ENCODE results near the gene TSPAN18.

TSPAN18 gene

DNA sequence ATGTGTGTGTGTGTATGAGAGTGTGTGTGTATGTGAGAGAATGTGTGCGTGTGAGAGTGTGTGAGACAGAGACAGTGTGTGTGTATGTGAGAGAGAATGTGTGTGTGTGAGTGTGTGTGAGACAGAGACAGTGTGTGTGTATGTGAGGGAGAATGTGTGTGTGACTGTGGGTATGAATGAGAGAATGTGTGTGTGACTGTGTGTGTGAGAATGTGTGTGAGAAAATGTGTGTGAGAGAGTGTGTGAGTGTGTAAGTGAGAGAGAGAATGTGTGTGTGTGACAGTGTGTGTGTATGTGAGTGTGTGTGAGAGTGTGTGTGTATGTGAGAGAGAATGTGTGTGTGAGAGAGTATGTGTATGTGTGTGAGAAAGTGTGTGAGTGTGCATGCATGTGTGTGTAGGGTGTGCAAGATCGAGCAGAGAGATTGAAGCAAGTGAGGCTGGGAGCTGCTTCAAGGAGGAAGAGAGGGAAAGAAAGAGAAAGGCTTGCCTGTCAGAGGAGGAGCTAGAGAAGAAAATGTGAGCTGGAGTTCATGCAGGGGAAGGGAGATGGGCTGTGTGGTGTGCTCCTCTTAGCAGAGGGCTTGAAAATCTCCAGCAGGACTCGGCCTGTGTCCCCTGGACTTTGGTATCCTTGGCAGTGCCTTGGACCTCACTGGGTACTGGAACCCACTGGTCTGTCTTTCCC, 251.7 kb downstream of the TSPAN18 start:
- Histone ChIP-seq H3K27ac (ENCODE audit: low read length) (no peak overlapping the region), H3K4me1 (ENCODE audit: low read length) (peaks cover under 1% of the 10 kb centered on the region), H3K27me3 (ENCODE audit: low read depth, low read length) (no peaks in the 10 kb centered on the region), H3K9me3 (ENCODE audit: insufficient read depth, low read length) (no peaks in the 10 kb centered on the region), H3K9ac (ENCODE audit: low read length) (no peak overlapping the region), H2AFZ (ENCODE audit: low read depth, low read length) (no peak overlapping the region), H3K36me3 (replicated peaks; ENCODE audit: low read depth, low read length) (no peaks in the 10 kb centered on the region), H3K4me3 (ENCODE audit: low read length) (no peak overlapping the region), H3K79me2 (ENCODE audit: low read length) (no peaks in the 10 kb centered on the region), H3K4me2 (ENCODE audit: low read length) (no peak overlapping the region), H4K20me1 (ENCODE audit: insufficient read depth, low read length) (no peaks in the 10 kb centered on the region)
- TF ChIP-seq, protein P1, sequence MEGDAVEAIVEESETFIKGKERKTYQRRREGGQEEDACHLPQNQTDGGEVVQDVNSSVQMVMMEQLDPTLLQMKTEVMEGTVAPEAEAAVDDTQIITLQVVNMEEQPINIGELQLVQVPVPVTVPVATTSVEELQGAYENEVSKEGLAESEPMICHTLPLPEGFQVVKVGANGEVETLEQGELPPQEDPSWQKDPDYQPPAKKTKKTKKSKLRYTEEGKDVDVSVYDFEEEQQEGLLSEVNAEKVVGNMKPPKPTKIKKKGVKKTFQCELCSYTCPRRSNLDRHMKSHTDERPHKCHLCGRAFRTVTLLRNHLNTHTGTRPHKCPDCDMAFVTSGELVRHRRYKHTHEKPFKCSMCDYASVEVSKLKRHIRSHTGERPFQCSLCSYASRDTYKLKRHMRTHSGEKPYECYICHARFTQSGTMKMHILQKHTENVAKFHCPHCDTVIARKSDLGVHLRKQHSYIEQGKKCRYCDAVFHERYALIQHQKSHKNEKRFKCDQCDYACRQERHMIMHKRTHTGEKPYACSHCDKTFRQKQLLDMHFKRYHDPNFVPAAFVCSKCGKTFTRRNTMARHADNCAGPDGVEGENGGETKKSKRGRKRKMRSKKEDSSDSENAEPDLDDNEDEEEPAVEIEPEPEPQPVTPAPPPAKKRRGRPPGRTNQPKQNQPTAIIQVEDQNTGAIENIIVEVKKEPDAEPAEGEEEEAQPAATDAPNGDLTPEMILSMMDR (IDR thresholded peaks at IDR 0.05; ENCODE audit: low read depth, low read length), result no peak
- TF ChIP-seq EZH2phosphoT487 (IDR thresholded peaks at IDR 0.05; ENCODE audit: low read depth), result no peak

DNA sequence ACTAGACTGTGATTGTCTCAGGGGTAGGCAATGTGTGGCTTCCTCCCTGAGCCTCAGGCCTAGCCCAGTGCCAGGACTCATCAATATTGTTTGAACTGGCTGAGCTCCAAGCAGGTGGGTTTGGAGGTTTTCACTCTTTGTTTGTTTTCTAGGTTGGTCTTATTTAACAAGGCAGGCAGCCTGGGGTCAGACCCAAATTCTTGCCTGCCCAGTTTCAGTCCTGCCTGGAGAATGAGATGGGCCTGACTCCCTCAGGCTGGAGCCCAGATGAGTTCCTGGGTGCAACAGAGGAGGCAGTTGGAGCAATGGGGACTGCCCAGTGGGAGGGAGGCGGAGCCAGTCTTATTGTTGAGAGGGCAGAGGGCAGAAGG, 252.2 kb downstream of the TSPAN18 start:
- no peaks in the 10 kb centered on the region for H3K27me3 ChIP-seq (ENCODE audit: low read depth, low read length)
- no peak overlapping the region for H3K27ac ChIP-seq (ENCODE audit: low read length)
- H3K36me3 ChIP-seq (replicated peaks; ENCODE audit: low read depth, low read length), result no peaks in the 10 kb centered on the region
- no peak overlapping the region for H3K4me3 ChIP-seq (ENCODE audit: low read length)
- TF ChIP-seq, protein P1 (IDR thresholded peaks at IDR 0.05; ENCODE audit: low read depth, low read length), result no peak
- no peak for TF ChIP-seq EZH2phosphoT487 (IDR thresholded peaks at IDR 0.05; ENCODE audit: low read depth)
- H3K9ac ChIP-seq (ENCODE audit: low read length), result no peak overlapping the region
- H2AFZ ChIP-seq (ENCODE audit: low read depth, low read length), result no peak overlapping the region
- peaks cover 6% of the 10 kb centered on the region for H3K4me1 ChIP-seq (ENCODE audit: low read length)
- no peaks in the 10 kb centered on the region for H4K20me1 ChIP-seq (ENCODE audit: insufficient read depth, low read length)
- no peak overlapping the region for H3K4me2 ChIP-seq (ENCODE audit: low read length)
- H3K79me2 ChIP-seq (ENCODE audit: low read length), result no peaks in the 10 kb centered on the region
- no peaks in the 10 kb centered on the region for H3K9me3 ChIP-seq (ENCODE audit: insufficient read depth, low read length)

DNA sequence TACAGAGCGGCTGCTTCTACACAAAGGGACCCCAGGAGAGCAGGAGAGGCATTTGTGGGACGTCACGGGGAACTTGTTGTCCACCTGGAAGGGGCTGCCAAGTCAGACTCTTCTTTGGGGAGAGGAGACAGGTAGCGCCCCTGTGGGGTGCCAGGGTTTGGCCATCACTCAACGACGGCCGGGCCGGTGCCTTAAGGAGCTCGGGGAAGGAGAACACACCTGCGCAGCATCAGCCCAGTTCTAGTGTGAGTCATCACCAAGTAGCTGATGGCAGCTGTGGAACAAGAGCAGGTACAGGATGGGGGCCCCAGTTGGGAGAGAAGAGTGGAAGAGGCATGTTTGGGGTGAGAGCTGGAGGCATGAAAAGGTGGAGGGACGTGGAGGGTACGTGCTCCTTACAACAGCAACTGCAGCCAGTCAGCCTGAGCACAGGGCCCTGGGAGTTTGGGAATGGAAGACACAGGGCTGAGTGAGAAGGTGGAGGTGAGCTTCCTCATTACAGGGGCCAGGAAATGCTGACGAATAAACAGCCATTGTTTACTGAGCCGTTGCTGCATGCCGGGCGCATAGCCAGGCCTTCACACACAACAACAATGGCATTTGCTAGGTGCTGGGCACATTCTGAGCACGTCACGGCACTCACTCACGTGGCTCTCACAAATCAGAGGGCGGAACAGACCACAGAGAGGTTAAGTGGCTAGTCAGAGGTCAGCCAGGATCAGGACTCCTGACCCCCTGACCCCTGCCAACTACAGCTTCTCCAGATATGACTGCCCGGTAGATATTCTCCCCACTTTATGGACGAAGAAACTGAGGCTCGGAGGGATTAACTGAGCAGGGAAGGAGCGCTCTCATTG, 253.0 kb downstream of the TSPAN18 start:
- no peak overlapping the region for H3K4me3 ChIP-seq (ENCODE audit: low read length)
- no peak overlapping the region for H3K27ac ChIP-seq (ENCODE audit: low read length)
- H3K4me2 ChIP-seq (ENCODE audit: low read length), result no peak overlapping the region
- H3K36me3 ChIP-seq (replicated peaks; ENCODE audit: low read depth, low read length), result no peaks in the 10 kb centered on the region
- no peak overlapping the region for H2AFZ ChIP-seq (ENCODE audit: low read depth, low read length)
- H4K20me1 ChIP-seq (ENCODE audit: insufficient read depth, low read length), result no peaks in the 10 kb centered on the region
- H3K79me2 ChIP-seq (ENCODE audit: low read length), result no peaks in the 10 kb centered on the region
- peaks cover 11% of the 10 kb centered on the region for H3K4me1 ChIP-seq (ENCODE audit: low read length)
- no peaks in the 10 kb centered on the region for H3K27me3 ChIP-seq (ENCODE audit: low read depth, low read length)
- no peak for TF ChIP-seq EZH2phosphoT487 (IDR thresholded peaks at IDR 0.05; ENCODE audit: low read depth)
- TF ChIP-seq, protein P1 (IDR thresholded peaks at IDR 0.05; ENCODE audit: low read depth, low read length), result no peak
- no peaks in the 10 kb centered on the region for H3K9me3 ChIP-seq (ENCODE audit: insufficient read depth, low read length)
- H3K9ac ChIP-seq (ENCODE audit: low read length), result no peak overlapping the region

Measured in OCI-LY3 (cell line).